MG63 (cell line): ENCODE results near the gene TRIO. TPM values are rescaled to one million over a fixed set of nuclear protein-coding genes. Genes with fewer than 3 reads are reported as not detected.
"Not testable (repeated sequence)": the region's sequence is repeated elsewhere in the genome, so short reads cannot be mapped to it uniquely, and the experiment has no call there.

Experiments
- DNase-seq: peaks from one replicate; pipeline ENCODE4 v3.0.0-alpha.2; 2020
- H3K27me3 ChIP-seq: fragments of 250-450 bp; sonication (Bioruptor Pico); 2 replicates; pipeline ENCODE4 v1.5.1; 2020; ENCODE audit warnings: mild to moderate bottlenecking, moderate library complexity
- H3K36me3 ChIP-seq: fragments of 250-450 bp; sonication (Bioruptor Pico); 2 replicates; pipeline ENCODE4 v1.5.1; 2020; ENCODE audit warnings: mild to moderate bottlenecking, moderate library complexity
- H3K4me3 ChIP-seq: fragments of 250-450 bp; sonication (Bioruptor Pico); 2 replicates; pipeline ENCODE4 v1.5.1; 2020; ENCODE audit warnings: mild to moderate bottlenecking, moderate library complexity
- H3K9me3 ChIP-seq: fragments of 250-450 bp; sonication (Bioruptor Pico); 2 replicates; pipeline ENCODE4 v1.5.1; 2020; ENCODE audit warnings: mild to moderate bottlenecking, moderate library complexity
- total RNA-seq: library from RNA; depleted of rRNA; stranded (reverse); fragments of >200 nt; shearing (Covaris generic); gene quantifications from 2 replicates; pipeline ENCODE4 v1.2.3, GENCODE V29; 2014; ENCODE audit warnings: low replicate concordance

Gene TRIO
- total RNA-seq, 1 experiment from 2014 or later, result 123 TPM

DNA sequence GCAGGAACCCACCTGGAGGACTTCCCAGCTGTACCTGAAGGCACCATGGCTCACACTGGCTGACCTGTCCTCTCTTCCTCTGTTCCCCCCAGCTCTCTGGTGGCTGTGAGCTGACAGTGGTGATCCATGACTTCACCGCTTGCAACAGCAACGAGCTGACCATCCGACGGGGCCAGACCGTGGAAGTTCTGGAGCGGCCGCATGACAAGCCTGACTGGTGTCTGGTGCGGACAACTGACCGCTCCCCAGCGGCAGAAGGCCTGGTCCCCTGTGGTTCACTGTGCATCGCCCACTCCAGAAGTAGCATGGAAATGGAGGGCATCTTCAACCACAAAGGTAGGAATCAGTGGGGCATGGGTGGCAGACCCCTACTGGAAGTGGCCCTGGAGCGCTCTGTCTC is 276.5 kb downstream of the TRIO start:
- Histone ChIP-seq H3K9me3 (no peaks in the 10 kb centered on the region), H3K27me3 (no peaks in the 10 kb centered on the region), H3K36me3 (peaks cover 94% of the 10 kb centered on the region), H3K4me3 (no peak overlapping the region)
- no peak for DNase-seq

DNA sequence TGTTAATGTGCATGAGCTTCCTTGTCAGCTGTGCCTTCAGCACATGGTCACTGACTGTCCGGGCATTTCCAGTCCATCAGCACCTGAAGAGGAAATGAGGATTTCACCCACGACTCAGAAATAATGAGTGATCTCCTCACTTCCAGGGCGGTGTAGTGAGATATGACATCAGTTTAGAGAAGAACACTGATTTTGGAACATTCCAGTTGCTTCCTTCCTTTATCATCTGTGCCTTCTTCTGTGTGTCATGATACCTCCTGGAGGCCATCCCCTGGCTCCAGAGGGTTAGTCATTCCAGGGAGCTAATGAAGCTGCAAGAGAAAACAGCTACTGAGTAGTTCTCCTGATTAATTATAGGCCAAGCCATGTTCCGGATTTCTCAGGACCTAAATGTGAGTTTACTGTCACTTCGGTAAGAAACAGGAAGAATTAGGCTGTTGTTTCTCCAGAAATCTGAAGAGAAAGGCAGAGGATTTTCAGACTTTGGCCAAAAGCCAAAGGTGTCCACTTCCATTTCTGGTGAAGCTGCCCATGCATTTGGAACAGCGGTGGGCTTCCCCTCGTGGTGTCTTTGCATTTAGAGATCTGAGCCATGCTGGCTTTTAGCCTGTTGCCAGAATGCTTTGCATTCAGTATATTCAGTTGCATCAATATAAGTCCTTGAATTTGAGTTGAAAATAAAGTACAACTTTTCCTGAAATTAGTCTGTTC is 277.1 kb downstream of the TRIO start:
- Histone ChIP-seq H3K9me3 (no peaks in the 10 kb centered on the region), H3K27me3 (no peaks in the 10 kb centered on the region), H3K4me3 (no peak overlapping the region), H3K36me3 (peaks cover 94% of the 10 kb centered on the region)
- peak; percentile 33 for DNase-seq

DNA sequence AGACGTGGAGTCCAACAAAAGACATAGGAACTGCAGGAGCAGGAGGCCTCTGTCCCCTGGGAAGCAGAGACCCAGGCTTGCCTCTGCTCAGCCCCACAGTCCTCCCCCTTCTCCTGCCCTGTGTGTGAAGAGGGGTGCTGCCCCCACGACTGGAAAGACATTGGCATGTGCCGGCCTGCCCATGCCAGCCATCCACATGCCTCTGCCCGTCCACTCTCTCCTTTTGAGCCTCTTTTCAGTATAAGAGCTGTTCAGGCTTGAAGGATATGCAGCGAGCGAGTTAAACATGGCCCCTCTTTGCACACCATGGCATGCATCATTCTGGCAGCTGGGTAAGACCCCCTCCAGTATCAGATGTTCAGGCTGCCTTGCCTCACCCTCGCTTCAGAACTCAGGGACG is 278.7 kb downstream of the TRIO start:
- Histone ChIP-seq H3K36me3 (peaks cover 95% of the 10 kb centered on the region), H3K4me3 (no peak overlapping the region), H3K27me3 (no peaks in the 10 kb centered on the region), H3K9me3 (no peaks in the 10 kb centered on the region)
- no peak for DNase-seq

DNA sequence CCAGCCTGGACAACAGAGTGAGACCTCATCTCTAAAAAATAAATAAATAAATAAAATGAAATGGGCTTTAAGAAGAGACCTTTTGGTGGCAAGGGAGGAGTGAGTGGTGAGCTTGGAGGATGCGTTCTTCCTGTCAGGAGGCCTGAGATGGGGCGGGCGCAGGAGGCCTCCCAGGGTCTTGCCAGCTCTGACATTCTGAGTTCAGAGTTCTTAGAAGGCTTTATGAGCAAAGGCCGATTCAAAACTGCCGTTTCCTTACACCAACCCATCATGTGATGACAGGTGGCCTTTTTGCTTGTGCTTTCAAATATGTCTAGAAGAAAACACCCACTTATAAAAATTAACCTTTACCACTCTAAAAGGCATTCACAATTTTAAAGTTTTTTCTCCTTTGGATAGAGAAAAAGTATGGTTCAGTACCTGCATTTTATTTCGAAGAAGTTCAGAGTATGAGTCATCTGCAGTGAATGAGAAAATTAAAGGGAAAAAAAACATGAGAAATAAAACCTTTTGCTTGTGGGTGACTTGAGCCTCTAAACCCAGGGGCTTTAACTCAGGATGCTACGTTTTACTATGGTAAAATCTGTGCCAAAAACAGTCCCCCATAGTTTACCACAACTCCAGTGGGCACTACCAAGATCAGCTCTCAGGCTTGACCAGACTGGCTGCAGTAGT is 281.0 kb downstream of the TRIO start:
- Histone ChIP-seq H3K36me3 (peaks cover 96% of the 10 kb centered on the region), H3K9me3 (no peaks in the 10 kb centered on the region), H3K27me3 (no peaks in the 10 kb centered on the region), H3K4me3 (no peak overlapping the region)
- DNase-seq, result no peak

DNA sequence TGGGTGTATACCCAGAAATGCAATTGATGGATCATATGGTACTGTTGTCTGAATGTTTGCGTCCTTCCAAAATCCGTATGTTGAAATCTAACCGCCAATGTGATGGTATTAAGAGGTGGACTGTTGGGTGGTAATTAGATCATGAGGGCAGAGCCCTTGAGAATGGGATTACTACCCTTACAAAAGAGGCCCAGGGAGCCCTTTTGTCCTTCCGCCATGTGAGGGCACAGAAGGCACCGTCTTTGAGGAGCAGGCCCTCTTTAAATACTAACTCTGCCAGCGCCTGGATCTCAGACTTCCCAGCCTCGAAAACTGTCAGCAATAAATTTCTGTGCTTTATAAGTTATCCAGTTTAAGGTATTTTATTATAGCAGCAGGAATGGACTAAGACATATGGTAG is 282.4 kb downstream of the TRIO start:
- Histone ChIP-seq H3K36me3 (peaks cover 94% of the 10 kb centered on the region), H3K27me3 (no peaks in the 10 kb centered on the region), H3K9me3 (no peaks in the 10 kb centered on the region), H3K4me3 (no peak overlapping the region)
- DNase-seq, result no peak

DNA sequence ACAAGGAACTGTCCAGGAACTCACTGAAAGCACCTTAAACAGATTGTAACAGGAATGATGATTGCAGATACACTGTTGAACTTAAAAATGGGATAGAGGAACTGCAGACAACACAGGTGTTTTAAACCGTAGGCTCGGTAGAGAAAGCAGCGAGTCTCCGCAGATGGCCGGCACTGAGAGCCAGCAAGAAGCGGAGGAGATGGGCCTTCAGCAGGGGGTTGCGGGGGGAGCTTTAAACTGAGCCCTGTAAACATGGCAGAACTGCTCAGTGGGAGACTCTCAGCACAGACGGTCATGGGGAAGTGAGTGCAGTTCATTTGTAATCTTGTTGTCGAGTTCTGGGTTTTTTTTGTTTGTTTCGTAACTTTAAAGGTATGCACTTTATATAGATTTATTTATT is 283.4 kb downstream of the TRIO start:
- Histone ChIP-seq H3K4me3 (no peak overlapping the region), H3K9me3 (no peaks in the 10 kb centered on the region), H3K27me3 (no peaks in the 10 kb centered on the region), H3K36me3 (peaks cover 95% of the 10 kb centered on the region)
- DNase-seq, result no peak

DNA sequence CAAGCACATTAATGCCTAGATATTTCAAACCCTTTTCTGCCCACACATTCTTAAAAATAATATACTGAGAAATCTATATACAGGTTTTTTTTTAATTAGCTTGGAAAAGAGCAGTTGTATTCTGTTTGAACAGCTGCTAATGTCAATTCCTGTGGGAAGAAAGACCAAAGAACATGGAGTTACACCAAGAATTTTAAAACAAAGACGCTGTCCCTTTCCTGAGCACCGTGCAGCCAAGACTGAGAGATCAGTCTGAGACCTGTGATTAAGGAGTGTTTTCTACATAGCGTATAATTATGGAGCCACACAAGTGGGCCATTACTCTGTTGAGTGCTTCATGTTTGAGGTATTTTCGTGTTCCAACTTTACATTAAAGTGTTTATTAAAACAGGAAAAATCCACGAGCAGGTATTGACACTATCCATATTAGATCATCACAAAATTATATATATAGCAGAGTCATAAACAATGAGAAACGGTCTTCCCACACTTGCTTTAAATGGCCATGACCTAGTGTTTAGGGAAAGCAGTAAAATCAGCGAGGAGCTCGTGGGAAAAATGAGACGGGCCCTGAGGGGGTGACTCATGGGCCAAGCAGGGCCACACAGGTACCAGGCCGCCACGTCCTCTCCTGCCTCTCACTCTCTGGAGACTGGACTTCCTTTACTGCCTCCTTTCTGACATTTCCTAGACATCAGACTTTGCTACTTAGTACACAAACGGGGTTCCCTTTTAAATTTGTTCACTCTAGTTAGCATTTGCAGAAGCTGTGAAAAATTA is 285.4 kb downstream of the TRIO start:
- H3K36me3 ChIP-seq, result peaks cover 94% of the 10 kb centered on the region

DNA sequence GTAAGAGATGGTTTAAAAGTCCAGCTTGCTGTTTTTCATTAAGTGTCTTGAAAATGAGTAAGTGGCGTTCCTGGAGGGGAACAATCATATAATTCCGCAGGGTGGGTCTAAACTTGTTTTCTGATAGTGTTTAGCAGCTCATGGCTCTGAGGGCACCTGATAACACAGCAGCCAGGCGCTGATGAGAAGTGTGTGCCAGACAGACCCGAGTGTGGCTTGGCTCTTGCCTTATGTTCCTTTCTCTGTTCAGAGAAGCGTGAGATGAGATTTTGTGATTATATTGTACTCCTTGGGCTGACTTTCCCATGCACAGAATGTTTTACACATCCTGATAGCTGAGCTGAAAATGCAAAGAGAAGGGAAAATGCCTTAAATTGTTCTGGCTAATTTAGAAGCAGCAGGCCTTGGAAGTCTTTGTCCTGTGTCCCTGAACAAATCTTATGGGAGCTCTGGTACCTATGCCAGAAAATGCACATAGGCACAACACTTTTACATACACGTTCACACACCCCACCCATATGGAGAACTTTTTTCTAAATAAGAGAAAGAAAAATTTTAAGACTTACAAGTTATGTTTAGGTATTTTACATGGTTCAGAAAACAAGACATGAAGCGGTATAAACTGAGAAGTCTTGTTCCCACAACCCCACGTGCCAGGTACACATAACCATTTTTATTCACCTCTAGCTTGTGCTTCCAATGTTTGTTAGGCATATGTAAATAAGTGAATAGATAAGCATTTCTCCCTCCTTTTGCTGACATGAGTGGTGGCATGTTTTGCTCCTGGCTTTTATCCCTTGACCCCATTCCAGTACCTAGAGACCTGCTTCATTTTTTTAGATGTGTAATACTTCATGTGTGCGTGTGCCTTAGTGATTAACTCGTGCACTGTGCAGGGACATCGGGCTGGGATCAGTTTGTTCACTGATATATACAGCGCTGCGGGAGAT is 286.2 kb downstream of the TRIO start:
- peaks cover 94% of the 10 kb centered on the region for H3K36me3 ChIP-seq
- H3K27me3 ChIP-seq, result no peaks in the 10 kb centered on the region
- DNase-seq, result no peak
- no peaks in the 10 kb centered on the region for H3K9me3 ChIP-seq
- no peak overlapping the region for H3K4me3 ChIP-seq

More for the DNA sequence above, 285.4 kb downstream of the TRIO start:
- Histone ChIP-seq H3K27me3 (no peaks in the 10 kb centered on the region), H3K9me3 (no peaks in the 10 kb centered on the region), H3K4me3 (no peak overlapping the region)
- DNase-seq, result no peak

DNA sequence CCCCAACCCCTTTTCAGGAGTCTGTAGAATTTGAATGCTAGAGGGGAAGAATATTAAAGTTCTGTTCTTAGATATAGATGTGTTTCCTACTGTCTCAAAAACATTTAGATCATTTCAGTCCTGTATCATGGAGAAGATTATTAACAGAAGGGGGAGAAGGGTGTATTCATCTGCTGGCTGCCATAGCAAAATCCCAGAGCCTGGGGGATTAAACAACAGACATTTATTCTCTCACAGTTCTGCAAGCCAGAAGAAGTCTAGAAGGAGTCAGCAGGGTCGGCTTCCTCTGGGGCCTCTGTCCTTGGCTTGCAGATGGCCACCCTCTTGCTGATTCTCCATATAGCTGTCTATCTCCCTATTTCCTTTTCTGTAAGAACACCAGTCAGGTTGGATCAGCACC is 288.4 kb downstream of the TRIO start:
- no peaks in the 10 kb centered on the region for H3K9me3 ChIP-seq
- DNase-seq, result no peak
- H3K36me3 ChIP-seq, result peaks cover 94% of the 10 kb centered on the region
- H3K4me3 ChIP-seq, result no peak overlapping the region
- no peaks in the 10 kb centered on the region for H3K27me3 ChIP-seq

DNA sequence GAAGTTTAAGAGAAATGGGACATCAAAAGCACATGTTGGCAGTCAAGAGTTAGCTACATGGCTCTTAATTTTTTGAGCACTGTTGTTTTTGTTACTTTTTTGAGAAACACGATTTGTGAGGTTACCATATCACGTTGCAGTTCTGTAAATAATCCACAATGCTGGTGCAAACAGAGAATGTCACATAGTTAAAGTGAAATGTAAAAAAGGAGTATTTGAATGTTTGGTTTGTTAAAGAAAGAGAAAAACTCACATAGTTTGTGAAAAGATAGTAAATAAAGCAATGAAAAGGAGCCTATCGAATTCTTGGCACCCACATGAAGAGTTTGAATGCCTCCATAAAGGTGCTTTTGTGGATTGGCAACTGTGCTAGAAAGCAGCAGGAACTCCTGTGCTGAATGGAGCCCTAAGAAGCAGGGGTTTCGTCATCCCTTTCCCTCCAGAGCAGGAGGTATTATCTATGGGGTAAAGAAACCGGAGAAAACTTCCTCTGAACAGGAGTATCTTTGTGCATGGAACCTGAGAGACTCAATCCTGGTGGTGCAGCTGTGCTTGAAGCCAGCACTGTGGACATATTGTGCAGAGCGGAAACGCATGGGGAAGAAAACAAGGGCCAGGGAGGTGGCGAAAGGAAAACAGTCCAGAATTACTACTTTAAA is 289.9 kb downstream of the TRIO start:
- no peaks in the 10 kb centered on the region for H3K9me3 ChIP-seq

DNA sequence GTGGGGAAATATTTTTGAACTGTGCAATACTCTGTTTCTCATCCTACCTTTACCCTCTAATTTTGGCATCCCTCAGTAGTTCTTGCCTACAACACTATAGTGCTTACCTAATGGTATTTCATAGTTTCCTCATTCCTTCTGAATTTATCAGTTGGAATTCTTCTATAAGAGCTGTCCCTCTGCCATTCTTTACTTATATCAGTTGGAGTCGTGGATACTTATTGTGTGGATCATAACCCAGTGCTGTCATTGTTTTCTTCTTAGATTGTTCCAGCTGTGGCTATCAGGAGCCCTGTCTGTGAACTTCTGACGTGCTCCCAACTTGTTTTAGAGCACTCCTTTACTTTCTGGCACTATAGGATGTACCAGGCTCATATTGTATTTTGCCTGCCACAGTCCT is 292.3 kb downstream of the TRIO start:
- no peak for DNase-seq
- Histone ChIP-seq H3K9me3 (no peaks in the 10 kb centered on the region), H3K4me3 (no peak overlapping the region), H3K27me3 (no peaks in the 10 kb centered on the region), H3K36me3 (peaks cover 87% of the 10 kb centered on the region)

More for the DNA sequence above, 289.9 kb downstream of the TRIO start:
- DNase-seq, result no peak
- H3K4me3 ChIP-seq, result no peak overlapping the region
- peaks cover 94% of the 10 kb centered on the region for H3K36me3 ChIP-seq
- no peaks in the 10 kb centered on the region for H3K27me3 ChIP-seq

DNA sequence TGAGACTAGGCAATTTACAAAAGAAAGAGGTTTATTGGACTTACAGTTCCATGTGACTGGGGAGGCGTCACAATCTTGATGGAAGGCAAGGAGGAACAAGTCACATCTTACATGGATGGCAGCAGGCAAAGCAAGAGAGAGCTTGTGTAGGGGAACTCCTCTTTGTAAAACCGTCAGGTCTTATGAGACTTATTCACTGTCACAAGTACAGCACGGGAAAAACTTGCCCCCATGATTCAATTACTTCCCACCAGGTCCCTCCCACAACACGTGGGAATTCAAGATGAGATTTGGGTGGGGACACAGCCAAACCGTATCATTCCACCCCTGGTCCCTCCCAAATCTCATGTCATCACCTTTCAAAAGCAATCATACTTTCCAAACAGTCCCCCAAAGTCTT is 293.0 kb downstream of the TRIO start:
- peaks cover 82% of the 10 kb centered on the region for H3K36me3 ChIP-seq
- H3K4me3 ChIP-seq, DNase-seq, H3K27me3 ChIP-seq, H3K9me3 ChIP-seq: not testable (repeated sequence)

DNA sequence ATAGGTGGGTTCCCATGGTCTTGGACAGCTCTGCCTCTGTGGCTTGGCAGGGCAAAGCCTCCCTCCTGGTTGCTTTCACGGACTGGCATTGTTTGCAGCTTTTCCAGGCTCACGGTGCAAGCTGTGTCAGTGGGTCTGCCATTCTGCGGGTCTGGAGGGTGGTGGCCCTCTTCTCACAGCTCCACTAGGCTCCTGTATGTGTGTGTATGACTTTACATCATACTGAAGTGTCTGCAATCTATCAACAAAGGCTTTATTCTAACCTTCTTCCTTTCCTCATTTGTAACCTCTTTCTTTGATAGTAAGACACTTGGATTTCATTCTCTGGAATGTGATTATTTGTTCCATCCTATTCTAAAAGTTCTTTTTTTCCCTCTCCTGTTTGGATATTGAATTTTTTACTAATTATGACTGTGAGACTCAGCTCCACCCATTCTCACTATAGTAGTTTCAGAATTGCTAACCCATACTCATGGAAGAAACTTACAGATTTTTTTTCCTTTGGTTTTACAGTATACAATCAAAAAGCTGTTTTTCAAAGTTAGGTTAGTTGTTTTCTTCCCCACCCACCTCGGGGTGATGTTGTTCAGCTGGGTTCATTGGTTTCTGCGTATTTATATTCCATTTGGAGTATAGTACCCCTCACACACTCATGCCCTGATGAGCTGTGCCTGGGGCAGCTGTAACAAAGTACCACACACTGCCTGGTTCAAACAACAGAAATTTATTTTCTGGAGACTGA is 293.8 kb downstream of the TRIO start:
- peaks cover 82% of the 10 kb centered on the region for H3K36me3 ChIP-seq
- no peaks in the 10 kb centered on the region for H3K27me3 ChIP-seq
- DNase-seq, result no peak
- no peaks in the 10 kb centered on the region for H3K9me3 ChIP-seq
- no peak overlapping the region for H3K4me3 ChIP-seq

DNA sequence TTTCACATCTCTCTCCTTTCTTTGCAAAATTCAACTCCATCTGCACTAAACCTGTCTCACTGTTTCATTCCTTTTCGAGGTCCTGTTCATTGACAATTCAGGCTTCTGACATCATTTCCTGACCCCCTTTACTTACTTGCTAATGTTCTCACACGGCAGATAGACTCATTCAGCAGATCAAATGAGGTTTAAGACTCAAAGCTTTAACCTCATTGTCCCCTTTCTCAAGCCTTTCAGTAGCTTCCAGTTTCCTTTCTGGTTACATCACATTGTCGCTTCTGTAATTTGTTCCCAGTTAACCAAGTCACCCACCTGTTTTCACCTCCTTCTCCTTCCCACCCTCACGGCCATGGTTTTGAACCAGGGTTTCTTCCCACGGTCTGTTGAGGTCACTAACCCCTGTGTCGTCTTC is 295.1 kb downstream of the TRIO start:
- no peak overlapping the region for H3K4me3 ChIP-seq
- no peaks in the 10 kb centered on the region for H3K27me3 ChIP-seq
- no peaks in the 10 kb centered on the region for H3K9me3 ChIP-seq
- peaks cover 82% of the 10 kb centered on the region for H3K36me3 ChIP-seq
- DNase-seq, result no peak

DNA sequence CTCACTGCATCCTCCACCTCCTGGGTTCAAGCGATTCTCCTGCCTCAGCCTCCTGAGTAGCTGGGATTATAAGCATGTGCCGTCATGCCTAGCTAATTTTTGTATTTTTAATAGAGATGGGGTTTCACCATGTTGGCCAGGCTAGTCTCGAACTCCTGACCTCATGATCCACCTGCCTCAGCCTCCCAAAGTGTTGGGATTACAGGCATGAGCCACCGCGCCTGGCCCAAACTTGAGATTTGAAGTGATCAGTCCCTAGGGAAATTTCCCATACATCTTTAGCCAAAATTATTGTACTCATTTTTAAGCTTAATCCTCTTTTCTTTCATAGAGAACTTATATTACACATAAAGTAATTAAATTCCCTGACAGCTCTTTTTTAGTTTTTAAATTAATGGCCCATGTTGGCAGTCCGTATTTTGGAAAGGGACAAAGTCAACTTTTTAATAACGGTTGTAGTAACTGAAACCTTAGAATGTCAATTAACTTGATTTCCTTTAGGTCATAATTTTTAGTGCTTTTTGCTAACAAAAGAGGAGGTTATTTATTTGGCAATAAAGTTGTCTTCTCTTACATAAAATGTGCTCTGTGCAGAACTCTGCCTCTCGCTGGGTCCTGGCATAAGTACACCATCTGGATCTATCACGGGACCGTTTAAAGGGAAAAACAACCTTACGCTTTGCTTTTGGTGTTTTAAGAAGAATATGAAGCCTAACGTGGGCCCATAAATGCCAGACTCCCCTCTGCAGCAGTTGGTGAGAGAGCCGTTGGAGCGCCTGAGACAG is 296.1 kb downstream of the TRIO start:
- no peak for DNase-seq
- no peaks in the 10 kb centered on the region for H3K27me3 ChIP-seq
- no peak overlapping the region for H3K4me3 ChIP-seq
- H3K9me3 ChIP-seq, result no peaks in the 10 kb centered on the region
- H3K36me3 ChIP-seq, result peaks cover 86% of the 10 kb centered on the region
